RCC 7860 (cell line): ENCODE data around the gene SRSF2.
A peak's percentile ranks its signal among the peaks of the same experiment; 100 is the strongest.
"Not testable (repeated sequence)": the region's sequence is repeated elsewhere in the genome, so short reads cannot be mapped to it uniquely, and the experiment has no call there.

ENCODE experiments used
- DNase-seq: peaks from one replicate; pipeline ENCODE4 v3.0.0-alpha.2; 2015; ENCODE audit warnings: low spot score
- FAIRE-seq: peaks from 2 replicates; lab custom pipeline; 2012; peaks lifted over from hg19 to GRCh38; lab: Jason Lieb, UNC

SRSF2 gene

GRCh38 chr17:76722977-76723376 lies 14.2 kb downstream of the SRSF2 start:
- DNase-seq, FAIRE-seq: not testable (repeated sequence)

- FAIRE-seq, result no peak
- DNase-seq, result no peak
Observed at GRCh38 chr17:76722279-76722678, 14.9 kb downstream of the SRSF2 start.

- DNase-seq (no peak), FAIRE-seq (no peak)
Observed at GRCh38 chr17:76721463-76721862, 15.7 kb downstream of the SRSF2 start.

GRCh38 chr17:76720941-76721340 lies 16.2 kb downstream of the SRSF2 start:
- DNase-seq (no peak), FAIRE-seq (no peak)

- DNase-seq (no peak), FAIRE-seq (no peak)
Observed at GRCh38 chr17:76720211-76720610, 16.9 kb downstream of the SRSF2 start.

- FAIRE-seq (no peak), DNase-seq (no peak)
Observed at GRCh38 chr17:76718516-76718915, 18.6 kb downstream of the SRSF2 start.

- DNase-seq, result peak; percentile 86
- peak; percentile 89 for FAIRE-seq
Observed at GRCh38 chr17:76716839-76717215, 20.3 kb downstream of the SRSF2 start.

- peak; percentile 98 for DNase-seq
- FAIRE-seq, result peak; percentile 92
Observed at GRCh38 chr17:76716146-76716838, 20.8 kb downstream of the SRSF2 start.

GRCh38 chr17:76715496-76715830 lies 21.7 kb downstream of the SRSF2 start:
- no peak for DNase-seq
- no peak for FAIRE-seq

GRCh38 chr17:76714822-76715495 lies 22.2 kb downstream of the SRSF2 start:
- FAIRE-seq (no peak), DNase-seq (no peak)

GRCh38 chr17:76714336-76714735 lies 22.8 kb downstream of the SRSF2 start:
- no peak for DNase-seq
- FAIRE-seq, result no peak

- no peak for FAIRE-seq
- no peak for DNase-seq
Observed at GRCh38 chr17:76713765-76714164, 23.4 kb downstream of the SRSF2 start.

- not testable (repeated sequence) for DNase-seq, FAIRE-seq
Observed at GRCh38 chr17:76712321-76712720, 24.8 kb downstream of the SRSF2 start.

- peak; percentile 39 for DNase-seq
- FAIRE-seq, result no peak
Observed at GRCh38 chr17:76710863-76711611, 26.1 kb downstream of the SRSF2 start, which contains the start of gene MXRA7. Gene MXRA7, minus strand, starts transcription at chr17:76710965. Its CDS starts 19 bp downstream, at chr17:76710946.

GRCh38 chr17:76709951-76710862 lies 26.9 kb downstream of the SRSF2 start:
- not testable (repeated sequence) for FAIRE-seq, DNase-seq

- DNase-seq (peak; percentile 94), FAIRE-seq (peak; percentile 88)
Observed at GRCh38 chr17:76709077-76709950, 27.8 kb downstream of the SRSF2 start.

GRCh38 chr17:76707985-76708807 lies 28.9 kb downstream of the SRSF2 start:
- DNase-seq (no peak), FAIRE-seq (no peak)

- DNase-seq (no peak), FAIRE-seq (no peak)
Observed at GRCh38 chr17:76706817-76707216, 30.3 kb downstream of the SRSF2 start.

GRCh38 chr17:76704805-76705204 lies 32.3 kb downstream of the SRSF2 start:
- FAIRE-seq (no peak), DNase-seq (no peak)
